NCI-H2227 (cell line): ENCODE results near the gene NRDC.
"Not testable (repeated sequence)": the region's sequence is repeated elsewhere in the genome, so short reads cannot be mapped to it uniquely, and the experiment has no call there.

ENCODE experiments used
- DNase-seq: peaks from one replicate; lab custom pipeline; 2025; ENCODE audit not compliant: unreplicated experiment; lab: John Stamatoyannopoulos, UW

The NRDC gene

GRCh38 chr1:51878616-51879336, at the start of gene NRDC:
TSS of gene NRDC (minus strand) at chr1:51878727. CDS start at chr1:51878615, 112 bp downstream.
- peak; percentile 100 for DNase-seq

- DNase-seq: no peak
Measured at GRCh38 chr1:51927029-51927428, 48.5 kb upstream of the NRDC start.

- DNase-seq: peak; percentile 71
Measured at GRCh38 chr1:51926171-51926812, 47.8 kb upstream of the NRDC start.

- DNase-seq: no peak
Measured at GRCh38 chr1:51924455-51924854, 45.9 kb upstream of the NRDC start.

- no peak for DNase-seq
Measured at GRCh38 chr1:51922040-51922439, 43.5 kb upstream of the NRDC start.

- no peak for DNase-seq
Measured at GRCh38 chr1:51920130-51920529, 41.6 kb upstream of the NRDC start.

GRCh38 chr1:51919684-51920083, 41.2 kb upstream of the NRDC start:
- DNase-seq: no peak

- no peak for DNase-seq
Measured at GRCh38 chr1:51916587-51917405, 38.3 kb upstream of the NRDC start.

GRCh38 chr1:51915951-51916350, 37.4 kb upstream of the NRDC start:
- peak; percentile 67 for DNase-seq

- DNase-seq: no peak
Measured at GRCh38 chr1:51912881-51913280, 34.4 kb upstream of the NRDC start.

- DNase-seq: no peak
Measured at GRCh38 chr1:51910221-51911000, 31.9 kb upstream of the NRDC start.

- no peak for DNase-seq
Measured at GRCh38 chr1:51908499-51908898, 30.0 kb upstream of the NRDC start.

- DNase-seq: no peak
Measured at GRCh38 chr1:51907079-51907702, 28.7 kb upstream of the NRDC start.

- DNase-seq: no peak
Measured at GRCh38 chr1:51906306-51907078, 28.0 kb upstream of the NRDC start.

- no peak for DNase-seq
Measured at GRCh38 chr1:51902456-51902855, 23.9 kb upstream of the NRDC start.

- DNase-seq: no peak
Measured at GRCh38 chr1:51901151-51901550, 22.6 kb upstream of the NRDC start.

GRCh38 chr1:51899022-51899421, 20.5 kb upstream of the NRDC start:
- no peak for DNase-seq

- no peak for DNase-seq
Measured at GRCh38 chr1:51898090-51898734, 19.7 kb upstream of the NRDC start.

GRCh38 chr1:51897699-51898031, 19.1 kb upstream of the NRDC start:
- no peak for DNase-seq

GRCh38 chr1:51894748-51895147, 16.2 kb upstream of the NRDC start:
- not testable (repeated sequence) for DNase-seq
